Stomach (tissue), 9 donors: ENCODE measurements around the gene CMIP. TPM values are rescaled to one million over a fixed set of nuclear protein-coding genes. Genes with fewer than 3 reads are reported as not detected.

Experiments used
- DNase-seq, 2 donors: peaks; one replicate each; pipeline versions ENCODE4 v3.0.0 to v3.0.0-alpha.2; 2013 to 2019
- H3K27ac ChIP-seq, 5 donors: fragments of 200-600 bp in 4 of 5; sonication (generic) in 4 of 5; one replicate each; pipeline ENCODE4 v1.5.1; 2013 to 2019; ENCODE audit warnings: mild to moderate bottlenecking in 1 of 5, moderate library complexity in 1 of 5
- H3K27me3 ChIP-seq, 3 donors: fragments of 200-600 bp; sonication (generic); one replicate each; pipeline ENCODE4 v1.5.1; 2017 to 2019; ENCODE audit warnings: mixed run types in 1 of 3
- H3K36me3 ChIP-seq, 4 donors: fragments of 200-600 bp; sonication (generic); 1 replicate in 3 of 4; 2 replicates in 1 of 4; pipeline ENCODE4 v1.5.1; 2016 to 2019
- H3K4me1 ChIP-seq, 4 donors: fragments of 200-600 bp; sonication (generic); one replicate each; pipeline ENCODE4 v1.5.1; 2016 to 2019
- H3K4me3 ChIP-seq, 4 donors: fragments of 200-600 bp; sonication (generic) in 3 of 4; one replicate each; pipeline ENCODE4 v1.5.1; 2016 to 2019; ENCODE audit warnings: mild to moderate bottlenecking in 1 of 4
- H3K9me3 ChIP-seq, 4 donors: fragments of 200-600 bp; sonication (generic); one replicate each; pipeline ENCODE4 v1.5.1; 2016 to 2019
- CTCF ChIP-seq, 7 experiments: fragments of 450-650 bp in 4 of 7; fragments of 200-600 bp in 3 of 7; sonication (generic) in 3 of 7; IDR thresholded peaks; one replicate each; pipeline ENCODE4 v1.5.1; 2016 to 2019; ENCODE audit warnings: antibody characterized with exemption in 7 of 7, control low read depth in 2 of 7, mild to moderate bottlenecking in 1 of 7
- EP300 ChIP-seq: sonication (generic); formaldehyde crosslinking; IDR thresholded peaks from one replicate; pipeline ENCODE4 v1.6.1; 2017; ENCODE audit warnings: antibody characterized with exemption
- POLR2A ChIP-seq, 4 donors: fragments of 450-650 bp; IDR thresholded peaks; one replicate each; pipeline ENCODE4 v1.6.1; 2016; ENCODE audit warnings: antibody characterized with exemption in 4 of 4, control low read depth in 2 of 4, mild to moderate bottlenecking in 1 of 4, moderate library complexity in 1 of 4
- POLR2AphosphoS5 ChIP-seq, 3 donors: sonication (generic); formaldehyde crosslinking; IDR thresholded peaks; one replicate each; pipeline ENCODE4 v1.6.1; 2016; ENCODE audit warnings: antibody characterized with exemption in 3 of 3
- WGBS, 5 donors: extraction: QIAGEN DNeasy Blood & Tissue Kit in 3 of 5; methylation state at CpG; one replicate each; pipeline versions ENCODE4 v1.1.5 to v1.1.7; 2013 to 2018; 5-methylcytosine and 5-hydroxymethylcytosine counted together
- intact Hi-C: fragments of 100-400 bp; cut with DNase I; formaldehyde crosslinking; loops from one replicate; pipeline ENCODE4 v1.15.1; 2023; ENCODE audit warnings: low total_unique reads
- polyA plus RNA-seq, 3 donors: library from polyadenylated mRNA; stranded (reverse); fragments of 200-250 nt; gene quantifications; one replicate each; pipeline ENCODE4 v1.2.3, GENCODE V29; 2013
- total RNA-seq, 5 donors: library from RNA; depleted of rRNA; stranded (reverse); fragments of >200 nt; gene quantifications; one replicate each; pipeline versions ENCODE4 v1.1.0 to v1.2.3, GENCODE V29; 2014 to 2016
- donor health status: healthy with polysubstance abuse.
- donor health status: Bipolar disorder and iron deficiency.
- donor health status: healthy.

Gene CMIP
- total and polyA plus RNA-seq, 8 donors: 11.1 to 71.0 (median 31.2) TPM

- no peak for TF ChIP-seq POLR2AphosphoS5 (IDR thresholded peaks at IDR 0.05)
- no peak for TF ChIP-seq CTCF (IDR thresholded peaks at IDR 0.05)
- TF ChIP-seq EP300: no peak
- no peak for TF ChIP-seq POLR2A (IDR thresholded peaks at IDR 0.05)
- intact Hi-C loops: no loop called here
- Histone ChIP-seq H3K27me3 (no peaks in the 10 kb centered on the region), H3K27ac (peak overlapping the region in 3 of 5 donors; percentile 38 to 66 (median 59)), H3K4me3 (no peak overlapping the region), H3K4me1 (peaks cover 0 to 26% (median 6%) of the 10 kb centered on the region in 4 donors), H3K9me3 (no peaks in the 10 kb centered on the region), H3K36me3 (peaks cover 52 to 91% (median 88%) of the 10 kb centered on the region in 4 donors)
- DNase-seq: no peak
- 81 to 84% (median 83%) methylated on average over 5 to 23 of the region's 23 CpGs for WGBS, 5 donors
Measured at GRCh38 chr16:81668243-81669097, 223.9 kb downstream of the CMIP start.

GRCh38 chr16:81669473-81670350 is 225.1 kb downstream of the CMIP start:
- Histone ChIP-seq H3K4me3 (no peak overlapping the region), H3K9me3 (no peaks in the 10 kb centered on the region), H3K4me1 (peaks cover 0 to 22% (median 6%) of the 10 kb centered on the region in 4 donors), H3K27me3 (no peaks in the 10 kb centered on the region), H3K27ac (peak overlapping the region in 1 of 5 donors; percentile 5), H3K36me3 (peaks cover 43 to 91% (median 88%) of the 10 kb centered on the region in 4 donors)
- intact Hi-C loops: no loop called here
- TF ChIP-seq EP300: no peak
- no peak for TF ChIP-seq POLR2A (IDR thresholded peaks at IDR 0.05)
- TF ChIP-seq CTCF (IDR thresholded peaks at IDR 0.05): no peak
- no peak for TF ChIP-seq POLR2AphosphoS5 (IDR thresholded peaks at IDR 0.05)
- WGBS, 5 donors: 88 to 95% (median 91%) methylated on average over 21 to 23 of the region's 23 CpGs
- no peak for DNase-seq

- intact Hi-C loops: no loop called here
- DNase-seq: no peak
- H3K4me3 ChIP-seq: no peak overlapping the region
- 89 to 96% (median 90%) methylated on average over 10 to 14 of the region's 14 CpGs for WGBS, 5 donors
- peaks cover 0 to 31% (median 7%) of the 10 kb centered on the region in 4 donors for H3K4me1 ChIP-seq
- H3K27me3 ChIP-seq: no peaks in the 10 kb centered on the region
- TF ChIP-seq CTCF (IDR thresholded peaks at IDR 0.05) (no peak), POLR2A (IDR thresholded peaks at IDR 0.05) (no peak), EP300 (no peak), POLR2AphosphoS5 (IDR thresholded peaks at IDR 0.05) (no peak)
- peaks cover 51 to 90% (median 86%) of the 10 kb centered on the region in 4 donors for H3K36me3 ChIP-seq
- no peaks in the 10 kb centered on the region for H3K9me3 ChIP-seq
- H3K27ac ChIP-seq: no peak overlapping the region
Measured at GRCh38 chr16:81671738-81672597, 227.4 kb downstream of the CMIP start.
